HG03571 (cell line): ENCODE measurements around the gene ZNF580.
A peak's percentile ranks its signal among the peaks of the same experiment; 100 is the strongest.

ENCODE experiments used
- ATAC-seq: cut with Tn5 transposase; IDR thresholded peaks from one replicate; pipeline ENCODE4 v1.9.1; 2021; ENCODE audit not compliant: unreplicated experiment

The ZNF580 gene

GRCh38 chr19:55622242-55622969 lies 18.4 kb upstream of the ZNF580 start:
- no peak for ATAC-seq

GRCh38 chr19:55623130-55623529 lies 17.7 kb upstream of the ZNF580 start:
- ATAC-seq, result no peak

GRCh38 chr19:55623561-55623960 lies 17.2 kb upstream of the ZNF580 start:
- ATAC-seq, result no peak

- no peak for ATAC-seq
Measured at GRCh38 chr19:55624109-55625003, 16.4 kb upstream of the ZNF580 start, which contains the start of gene ZNF784. ZNF784 (minus strand) TSS chr19:55624566; CDS start chr19:55624561, 5 bp downstream.

- ATAC-seq, result no peak
Measured at GRCh38 chr19:55625004-55625326, 15.8 kb upstream of the ZNF580 start.

GRCh38 chr19:55626350-55626749 lies 14.5 kb upstream of the ZNF580 start:
- ATAC-seq, result no peak

- ATAC-seq, result no peak
Measured at GRCh38 chr19:55632463-55632834, 8.4 kb upstream of the ZNF580 start.

GRCh38 chr19:55633861-55634260 lies 6.9 kb upstream of the ZNF580 start:
- ATAC-seq, result no peak

GRCh38 chr19:55635334-55635717 lies 5.5 kb upstream of the ZNF580 start:
- ATAC-seq, result no peak

GRCh38 chr19:55635856-55636440 lies 4.9 kb upstream of the ZNF580 start:
- ATAC-seq, result no peak

GRCh38 chr19:55636723-55637122 lies 4.1 kb upstream of the ZNF580 start:
- no peak for ATAC-seq

- ATAC-seq, result no peak
Measured at GRCh38 chr19:55637534-55637933, 3.3 kb upstream of the ZNF580 start.

- no peak for ATAC-seq
Measured at GRCh38 chr19:55638864-55639359, 1.9 kb upstream of the ZNF580 start.

- no peak for ATAC-seq
Measured at GRCh38 chr19:55640043-55640576, 692 bp upstream of the ZNF580 start.

- ATAC-seq, result no peak
Measured at GRCh38 chr19:55641426-55642152, 787 bp downstream of the ZNF580 start.

- no peak for ATAC-seq
Measured at GRCh38 chr19:55642153-55643002, 1.6 kb downstream of the ZNF580 start.

- peak; percentile 31 for ATAC-seq
Measured at GRCh38 chr19:55643003-55643886, 2.4 kb downstream of the ZNF580 start, which contains the start of gene ZNF581. ZNF581 (plus strand) TSS chr19:55643649; CDS start chr19:55644572, 923 bp downstream.

- ATAC-seq, result no peak
Measured at GRCh38 chr19:55643887-55644176, 3.0 kb downstream of the ZNF580 start.
